A673 (cell line): ENCODE results near the gene KRT1.

ENCODE experiments used
- CTCF ChIP-seq: fragments of 300-800, 200-600 bp; sonication (generic); conservative IDR thresholded peaks from 2 replicates; pipeline ENCODE4 v1.5.1; 2017; ENCODE audit warnings: low read depth, mild to moderate bottlenecking, antibody characterized with exemption, low read length, moderate library complexity, mixed read lengths
- EZH2 ChIP-seq: fragments of 200-600 bp; sonication (generic); IDR thresholded peaks from 2 replicates; pipeline ENCODE4 v1.6.1; 2017; ENCODE audit warnings: borderline replicate concordance, low read depth, mild to moderate bottlenecking, mixed read lengths, antibody characterized with exemption, low read length; ENCODE audit not compliant: poor library complexity, severe bottlenecking

GRCh38 chr12:52662918-52663229 lies 17.3 kb downstream of the KRT1 start:
- TF ChIP-seq EZH2 (no peak), CTCF (no peak)
